ENCODE measurements around the gene NLGN2. TPM values are rescaled to one million over a fixed set of nuclear protein-coding genes. Genes with fewer than 3 reads are reported as not detected.

NLGN2 gene
- total RNA-seq, 2 experiments from 2014 or later = 6.6 to 7.9 TPM

GRCh38 chr17:7441266-7441665 is 33.6 kb downstream of the NLGN2 start:
- ChIA-PET CTCF (interaction anchor here (0.6 to 2.6 kb wide), 7 partner anchors 12 to 161 kb away, joined by 3 to 11 read pairs (median 3); partner anchors contain the start of gene TMEM95), POLR2A (interaction anchor here (0.6 to 0.9 kb wide), 5 partner anchors 14 to 80 kb away, joined by 3 to 6 read pairs (median 4); no protein-coding TSS in a partner anchor)

GRCh38 chr17:7442142-7442541 is 34.5 kb downstream of the NLGN2 start:
- POLR2A ChIA-PET = no interaction called here
- CTCF ChIA-PET = interaction anchor here (1.1 to 2.6 kb wide), 2 partner anchors 12 to 86 kb away, joined by 3 to 11 read pairs; no protein-coding TSS in a partner anchor

- ChIA-PET CTCF (interaction anchor here (0.6 to 1.6 kb wide), 3 partner anchors 40 to 117 kb away, joined by 3 read pairs; partner anchors contain the start of gene TMEM256), POLR2A (interaction anchor here (0.5 to 1.0 kb wide), 2 partner anchors 11 to 139 kb away, joined by 4 to 10 read pairs; no protein-coding TSS in a partner anchor)
Measured at GRCh38 chr17:7443499-7444485, 36.1 kb downstream of the NLGN2 start.

- ChIA-PET CTCF (interaction anchor here (0.6 to 2.0 kb wide), 6 partner anchors 9 to 140 kb away, joined by 3 to 8 read pairs (median 3); no protein-coding TSS in a partner anchor), POLR2A (no interaction called here)
Measured at GRCh38 chr17:7444682-7445618, 37.3 kb downstream of the NLGN2 start, which contains the start of gene CHRNB1. CHRNB1 (plus strand) TSS chr17:7445061; CDS start chr17:7445128, 67 bp downstream.

DNA sequence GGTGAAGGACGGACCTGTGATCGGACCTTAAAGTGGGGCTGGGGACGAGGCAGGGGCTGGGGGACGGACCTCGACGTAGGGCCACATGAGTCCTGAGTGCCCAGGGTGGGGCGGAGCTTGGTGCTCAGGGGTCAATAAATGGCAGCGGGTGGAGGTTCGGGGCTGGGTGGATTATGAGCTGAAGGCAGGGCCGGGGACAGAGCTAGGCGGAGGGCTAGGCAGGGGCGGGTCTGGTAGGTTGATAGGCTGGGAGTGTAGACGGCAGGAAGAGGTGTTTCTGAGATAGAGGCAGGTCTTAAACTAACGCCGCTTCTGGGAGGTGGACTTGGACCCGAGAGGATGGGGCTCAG is 37.9 kb downstream of the NLGN2 start:
- CTCF ChIA-PET = interaction anchor here (0.6 to 2.0 kb wide), 5 partner anchors 9 to 141 kb away, joined by 3 to 8 read pairs (median 3); no protein-coding TSS in a partner anchor
- POLR2A ChIA-PET = no interaction called here

GRCh38 chr17:7448461-7448860 is 40.8 kb downstream of the NLGN2 start:
- CTCF ChIA-PET = no interaction called here
- POLR2A ChIA-PET = interaction anchor here (1.2 kb wide), 1 partner anchor 28 kb away, joined by 4 read pairs; no protein-coding TSS in a partner anchor

GRCh38 chr17:7459961-7460545 is 52.4 kb downstream of the NLGN2 start:
- POLR2A ChIA-PET = interaction anchor here (0.6 kb wide), 1 partner anchor 198 kb away, joined by 3 read pairs; no protein-coding TSS in a partner anchor
- CTCF ChIA-PET = interaction anchor here (0.7 kb wide), 1 partner anchor 778 kb away, joined by 3 read pairs; no protein-coding TSS in a partner anchor

DNA sequence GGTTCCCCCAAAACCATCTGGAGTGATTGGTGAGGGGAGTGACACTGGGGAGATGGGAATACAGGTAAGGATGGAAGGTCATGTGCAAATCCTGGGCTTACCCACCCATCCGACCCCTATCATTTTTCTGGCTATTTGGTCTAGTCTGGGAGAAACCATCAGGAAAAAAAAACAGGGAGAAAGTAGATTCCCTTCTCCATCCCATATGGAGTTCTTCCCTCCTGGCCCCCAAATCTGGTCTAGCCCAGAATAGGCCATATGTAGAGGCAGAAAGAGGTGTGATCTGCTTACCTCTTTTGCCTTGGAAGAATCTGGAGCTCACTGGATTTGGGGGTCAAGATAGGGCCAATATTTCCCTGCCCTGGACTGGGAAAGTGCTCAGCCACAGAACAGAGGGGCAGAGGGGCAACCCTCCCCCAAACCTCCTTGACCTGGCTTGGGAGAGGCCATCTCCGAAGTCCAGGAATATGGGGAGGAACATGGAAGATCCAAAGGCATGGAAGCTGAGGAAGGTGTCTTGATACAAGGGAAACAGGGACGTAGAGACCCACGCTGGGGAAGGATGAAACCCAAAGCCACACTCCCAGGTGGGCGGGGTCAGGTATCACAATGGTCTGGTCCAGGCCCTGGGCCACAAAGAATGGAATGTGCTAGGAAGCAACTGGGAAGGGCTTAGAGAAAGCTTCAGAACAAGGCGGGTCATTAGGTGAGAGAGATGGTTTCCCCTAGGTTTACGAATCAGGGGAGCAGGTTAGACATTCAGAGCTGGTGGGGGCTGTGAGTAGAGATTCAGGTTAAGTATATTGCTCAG is 53.4 kb downstream of the NLGN2 start:
- ChIA-PET CTCF (interaction anchor here (0.6 kb wide), 1 partner anchor 35 kb away, joined by 3 read pairs; no protein-coding TSS in a partner anchor), POLR2A (no interaction called here)

DNA sequence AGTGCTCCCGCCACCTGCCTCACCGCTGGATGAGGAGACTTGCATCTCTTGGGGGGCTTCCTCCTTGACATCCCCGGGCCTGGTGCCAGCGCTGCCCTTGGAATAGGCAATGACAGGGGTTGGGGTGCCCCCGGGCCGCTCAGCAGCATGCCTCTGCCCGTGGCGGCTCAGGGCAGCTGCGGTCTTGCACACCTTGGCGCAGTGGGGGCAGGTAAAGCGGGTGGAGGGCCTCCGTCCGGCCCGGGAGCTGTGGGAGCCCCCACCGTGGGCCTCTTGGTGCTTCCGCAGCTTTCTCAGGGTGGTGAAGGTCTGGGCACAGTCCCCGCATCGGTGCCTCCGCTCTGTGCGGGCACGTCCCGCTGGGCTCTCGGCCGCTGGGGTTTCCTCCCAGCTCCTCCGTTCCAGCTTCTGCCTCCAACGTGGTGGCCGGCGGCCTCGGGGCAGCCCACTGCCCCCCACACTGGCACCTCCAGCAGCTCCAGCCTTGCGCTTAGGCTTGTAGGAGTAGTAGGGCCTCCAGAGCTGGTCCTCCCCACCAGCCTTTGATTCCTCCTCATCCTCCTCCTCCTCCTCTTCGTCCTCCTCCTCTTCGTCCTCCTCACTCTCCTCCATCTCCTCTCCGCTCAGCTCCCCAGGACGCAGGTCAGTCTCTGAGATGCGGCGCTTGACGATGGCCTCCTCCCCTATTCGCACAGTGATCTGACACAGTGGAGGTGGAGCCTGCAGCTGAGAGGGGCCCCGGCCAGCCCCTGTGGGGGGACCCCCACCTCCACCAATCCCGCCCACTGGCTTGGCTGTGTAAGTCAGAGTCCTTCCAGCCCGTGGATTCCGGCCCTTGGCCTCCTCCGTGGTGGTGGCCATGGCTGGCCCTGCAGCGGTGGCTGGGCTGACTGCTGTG is 55.1 kb downstream of the NLGN2 start:
- ChIA-PET POLR2A (interaction anchor here (0.9 kb wide), 1 partner anchor 24 kb away, joined by 3 read pairs; no protein-coding TSS in a partner anchor), CTCF (interaction anchor here (1.1 kb wide), 1 partner anchor 17 kb away, joined by 3 read pairs; the partner anchor contains the start of gene ZBTB4)

DNA sequence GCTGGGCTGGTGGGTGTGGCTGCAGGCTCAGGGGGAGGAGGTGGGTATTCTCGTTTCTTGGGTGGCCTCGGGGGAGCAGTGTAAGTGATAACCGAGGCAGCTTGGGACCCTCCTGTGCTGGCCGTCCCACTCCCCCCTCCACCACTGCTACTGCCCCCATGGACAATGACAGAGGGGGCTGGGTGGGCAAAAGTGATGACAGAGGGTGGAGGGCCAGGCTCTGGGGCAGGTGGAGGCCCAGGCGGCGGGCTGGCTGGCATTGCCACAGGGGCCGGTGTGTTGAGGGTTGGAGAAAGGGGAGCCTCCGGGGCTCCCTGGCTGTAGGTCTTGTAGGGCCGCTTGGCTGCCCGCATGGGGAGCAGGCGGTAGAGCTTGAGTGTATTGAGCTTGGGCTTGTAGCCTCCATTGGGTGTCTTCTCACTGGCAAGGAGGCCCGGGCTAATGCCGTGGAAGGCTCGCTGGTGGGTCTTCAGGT is 55.8 kb downstream of the NLGN2 start:
- ChIA-PET CTCF (no interaction called here), POLR2A (no interaction called here)

DNA sequence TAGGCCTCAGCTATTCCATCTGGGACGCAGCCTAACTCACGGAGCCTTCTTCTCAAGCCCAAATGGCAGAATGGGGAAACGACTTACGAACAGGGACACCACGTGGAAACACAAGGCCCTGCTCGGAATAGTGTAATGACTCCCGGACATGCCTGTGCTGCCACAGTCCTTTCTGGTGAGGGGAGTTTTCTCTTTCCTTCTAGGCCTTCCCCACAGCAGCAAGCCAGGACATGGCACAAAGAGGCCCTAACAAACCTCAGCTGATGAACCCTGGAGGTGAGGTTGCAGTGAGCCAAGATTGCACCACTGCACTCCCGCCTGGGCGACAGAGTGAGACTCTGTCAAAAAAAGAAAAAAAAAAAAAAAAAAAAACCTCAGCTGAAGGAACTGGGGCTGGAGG is 56.4 kb downstream of the NLGN2 start:
- POLR2A ChIA-PET = interaction anchor here (0.6 kb wide), 2 partner anchors 98 to 409 kb away, joined by 4 to 5 read pairs; no protein-coding TSS in a partner anchor
- CTCF ChIA-PET = no interaction called here

DNA sequence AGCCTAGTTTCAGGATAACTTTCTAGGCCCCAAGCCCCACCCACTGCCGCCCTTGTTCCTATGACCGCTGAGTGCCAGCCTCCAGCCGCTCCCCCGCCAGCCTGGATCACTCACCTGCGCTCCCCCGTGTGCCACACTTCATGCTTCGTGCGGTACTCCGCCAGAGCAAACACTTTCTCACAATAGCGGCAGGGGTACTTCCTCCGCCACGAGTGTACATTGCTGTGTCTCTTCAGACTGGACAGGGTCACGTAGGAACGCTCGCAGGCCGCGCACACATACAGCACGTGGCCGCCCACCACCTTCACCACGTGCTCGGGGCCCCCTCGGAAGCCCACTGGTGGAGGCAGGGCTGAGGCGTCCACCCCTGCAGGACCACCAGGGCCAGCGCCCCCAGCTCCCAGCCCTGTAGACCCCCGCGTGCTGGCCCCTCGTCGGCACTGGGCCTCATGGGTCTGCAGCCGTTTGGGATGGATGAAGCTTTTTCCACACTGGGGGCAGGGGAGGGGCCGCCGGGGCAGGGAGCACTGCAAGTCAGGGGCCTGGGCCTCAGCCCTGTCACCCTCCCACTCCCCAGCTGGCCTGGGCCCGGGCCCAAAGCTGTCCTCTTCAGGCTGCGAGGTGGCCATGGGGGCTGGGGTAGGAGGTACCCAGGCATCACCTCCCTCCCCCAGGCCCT is 58.1 kb downstream of the NLGN2 start:
- ChIA-PET POLR2A (no interaction called here), CTCF (no interaction called here)

- ChIA-PET CTCF (interaction anchor here (1.3 kb wide), 1 partner anchor 10 kb away, joined by 4 read pairs; no protein-coding TSS in a partner anchor), POLR2A (no interaction called here)
Measured at GRCh38 chr17:7466318-7466638, 58.6 kb downstream of the NLGN2 start.

DNA sequence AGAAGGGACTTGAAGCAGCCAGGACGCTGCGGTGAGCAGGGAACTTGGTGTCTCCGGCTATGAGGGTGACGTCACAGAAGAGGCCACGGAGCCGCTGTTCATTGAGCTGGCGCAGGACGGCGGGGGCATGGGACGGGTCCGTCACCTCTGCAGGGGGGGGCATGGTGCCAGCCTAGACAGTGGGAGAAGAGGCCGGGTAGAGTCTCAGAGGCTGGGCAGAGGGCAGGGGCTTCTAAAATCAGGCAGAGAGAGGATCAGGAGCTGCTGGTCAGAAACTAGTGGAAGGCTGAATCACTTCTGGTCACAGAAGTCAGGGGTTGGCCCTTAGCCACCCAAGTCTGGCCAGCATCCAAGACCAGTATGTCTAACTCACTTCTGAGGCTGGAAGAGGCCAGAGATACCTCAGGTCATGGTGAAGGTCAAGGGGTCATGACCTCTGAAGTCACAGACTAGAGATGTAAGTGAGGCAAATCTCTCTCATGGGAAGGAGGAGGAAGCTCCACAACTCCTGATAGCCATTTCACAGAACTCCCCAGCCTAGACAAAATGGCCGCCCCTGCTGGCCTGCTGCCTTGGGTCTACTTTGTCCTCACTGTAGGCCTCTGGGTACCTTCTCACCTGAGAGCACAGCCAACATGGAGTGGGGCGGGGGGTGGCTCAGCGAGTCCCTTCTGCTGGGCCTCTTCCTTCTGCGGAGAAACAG is 59.1 kb downstream of the NLGN2 start:
- CTCF ChIA-PET = interaction anchor here (1.3 kb wide), 1 partner anchor 9 kb away, joined by 4 read pairs; no protein-coding TSS in a partner anchor
- POLR2A ChIA-PET = no interaction called here

DNA sequence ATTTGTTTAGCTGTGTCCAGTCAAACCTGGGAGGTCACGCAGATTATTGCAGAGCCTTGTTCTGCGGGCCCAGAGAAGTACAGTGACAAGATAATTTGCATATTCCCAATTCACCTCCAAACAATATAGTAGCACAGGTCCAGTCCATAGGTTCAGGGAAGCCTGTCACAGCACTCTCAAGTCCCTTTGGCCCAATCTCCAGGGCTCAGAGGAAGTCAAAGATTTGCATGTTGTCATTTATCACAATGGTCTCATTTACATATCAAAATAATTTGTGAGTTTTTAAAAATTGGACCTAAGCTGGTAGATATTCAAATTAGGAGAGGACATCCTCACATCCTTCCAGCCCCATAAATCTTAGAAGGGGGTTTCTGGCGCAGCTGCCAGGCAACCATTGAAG is 59.9 kb downstream of the NLGN2 start:
- ChIA-PET CTCF (interaction anchor here (0.5 to 1.3 kb wide), 3 partner anchors 9 to 31 kb away, joined by 3 to 4 read pairs (median 3); no protein-coding TSS in a partner anchor), POLR2A (no interaction called here)

DNA sequence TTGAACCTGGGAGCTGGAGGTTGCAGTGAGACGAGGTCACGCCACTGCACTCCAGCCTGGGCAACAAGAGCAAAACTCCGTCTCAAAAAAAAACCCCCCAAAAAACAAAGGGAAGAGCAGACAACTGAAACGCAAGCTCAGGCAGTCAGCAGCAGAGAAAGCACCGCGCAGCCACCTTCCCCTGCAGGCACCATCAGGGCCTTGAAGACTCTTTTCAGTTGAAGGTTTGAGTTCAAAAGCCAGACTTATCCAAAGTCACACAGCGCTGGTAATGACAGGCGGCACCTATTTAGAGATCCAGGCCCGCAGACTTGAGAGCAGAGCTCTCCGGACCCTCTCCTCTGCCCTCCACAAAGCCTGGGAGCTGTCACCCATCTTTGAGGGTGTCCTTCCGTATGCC is 60.6 kb downstream of the NLGN2 start:
- CTCF ChIA-PET = interaction anchor here (1.2 kb wide), 1 partner anchor 31 kb away, joined by 3 read pairs; no protein-coding TSS in a partner anchor
- POLR2A ChIA-PET = no interaction called here

All from activated CD8-positive, alpha-beta memory T cell treated with anti-CD3 and anti-CD28 coated beads for 36 hours (primary cell).